GM13977 (cell line): ENCODE data around the gene RAB40B.

Source experiments
- DNase-seq: peaks from one replicate; pipeline ENCODE4 v3.0.0; 2012; ENCODE audit warnings: low spot score
- CTCF ChIP-seq: IDR thresholded peaks from 2 replicates; pipeline ENCODE4 v1.5.1; 2012; ENCODE audit warnings: mild to moderate bottlenecking, control low read depth; ENCODE audit not compliant: insufficient read depth; ENCODE audit errors: extremely low read depth, missing control alignments
- in situ Hi-C: fragments of 300-500 bp; cut with MboI; formaldehyde crosslinking; loops from one replicate; pipeline ENCODE4 v1.12.0; 2022; ENCODE audit warnings: low sequenced_read_pairs, low pct_unique_long_range_greater_than_20kb, mixed read lengths, inconsistent platforms; ENCODE audit not compliant: unreplicated experiment

Gene RAB40B

DNA sequence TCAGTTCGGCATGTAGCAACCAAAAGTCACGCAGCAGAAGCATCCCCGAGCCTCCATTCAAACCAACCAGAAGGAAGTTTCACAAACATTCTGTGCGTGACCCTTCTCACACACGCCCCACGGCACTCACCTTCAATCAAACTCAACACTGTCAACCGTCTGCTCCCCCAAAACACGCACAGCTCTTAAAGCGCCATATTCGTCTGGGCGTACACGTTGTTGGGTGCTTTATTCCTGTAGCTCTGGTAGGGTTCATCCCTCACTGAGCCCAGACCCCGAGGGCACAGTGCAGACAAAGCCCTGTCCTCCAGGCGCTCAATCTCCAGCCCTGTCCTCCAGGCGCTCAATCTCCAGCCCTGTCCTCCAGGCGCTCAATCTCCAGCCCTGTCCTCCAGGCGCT, 2.2 kb downstream of the RAB40B start:
- in situ Hi-C loops: no loop called here
- DNase-seq: no peak
- TF ChIP-seq CTCF: no peak

DNA sequence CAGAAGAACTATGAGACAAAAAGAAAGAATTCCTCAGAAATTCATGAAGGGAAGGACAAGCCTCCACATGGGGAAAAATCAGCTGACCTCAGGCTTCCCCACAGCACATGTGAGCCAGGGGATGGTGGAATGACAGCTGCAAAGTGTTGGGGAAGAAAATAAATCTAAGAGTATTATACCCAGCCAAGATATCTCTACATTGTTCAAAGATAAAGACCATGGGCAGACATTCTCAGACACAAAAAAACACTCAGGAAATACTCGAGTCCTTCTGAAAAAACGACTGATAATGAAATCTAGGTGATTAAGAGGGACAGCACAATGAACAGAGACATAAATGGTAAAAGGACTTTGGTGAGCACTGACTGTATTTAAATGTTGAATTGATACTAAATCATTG, 3.9 kb downstream of the RAB40B start:
- no peak for DNase-seq
- in situ Hi-C loops: no loop called here
- no peak for TF ChIP-seq CTCF

- no peak for TF ChIP-seq CTCF
- DNase-seq: no peak
- in situ Hi-C loops: no loop called here
Observed at GRCh38 chr17:82693168-82693867, 5.2 kb downstream of the RAB40B start.

- in situ Hi-C loops: no loop called here
- no peak for DNase-seq
- TF ChIP-seq CTCF: no peak
Observed at GRCh38 chr17:82692268-82692667, 6.2 kb downstream of the RAB40B start.

GRCh38 chr17:82691714-82692113, 6.8 kb downstream of the RAB40B start:
- in situ Hi-C loops: no loop called here
- no peak for TF ChIP-seq CTCF
- no peak for DNase-seq

DNA sequence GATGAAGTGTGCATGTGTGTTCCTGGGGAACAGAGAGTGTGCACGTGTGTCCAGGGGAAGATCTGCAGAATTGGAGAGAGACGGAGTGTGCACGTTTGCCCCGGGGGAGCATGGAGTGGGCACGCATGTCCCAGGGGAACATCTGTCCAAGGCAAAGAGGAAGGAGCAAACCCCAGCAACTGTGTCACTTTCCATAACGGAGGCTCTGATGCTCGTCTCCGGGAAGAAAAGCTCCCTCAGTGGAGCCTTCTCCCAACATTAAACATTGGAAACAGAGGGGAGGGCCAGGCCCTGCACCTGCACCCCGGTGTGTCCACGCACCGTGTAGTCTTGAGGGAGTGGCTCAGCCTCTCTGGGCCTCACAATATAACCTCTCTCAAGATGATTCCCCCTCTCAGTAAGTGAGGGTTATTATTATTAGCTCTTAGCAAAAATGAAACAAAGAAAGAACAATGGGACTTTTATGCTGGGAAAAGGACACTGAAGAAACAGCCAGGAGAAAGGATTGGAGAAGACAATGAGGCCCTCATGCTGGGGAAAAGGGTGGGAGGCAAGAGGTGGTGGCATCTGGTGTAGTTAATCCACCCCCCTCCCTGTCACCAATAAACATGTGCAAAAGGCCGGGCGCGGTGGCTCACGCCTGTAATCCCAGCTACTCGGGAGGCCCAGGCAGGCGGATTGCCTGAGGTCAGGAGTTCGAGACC, 7.6 kb downstream of the RAB40B start:
- TF ChIP-seq CTCF: no peak
- in situ Hi-C loops: no loop called here
- no peak for DNase-seq
